Osteocyte (in vitro differentiated cells): ENCODE results near the gene SESN2. TPM values are rescaled to one million over a fixed set of nuclear protein-coding genes. Genes with fewer than 3 reads are reported as not detected.
A peak's percentile ranks its signal among the peaks of the same experiment; 100 is the strongest.
"Not testable (repeated sequence)": the region's sequence is repeated elsewhere in the genome, so short reads cannot be mapped to it uniquely, and the experiment has no call there.

ENCODE experiments used
- DNase-seq: peaks from one replicate; pipeline ENCODE4 v3.0.0; 2021; ENCODE audit warnings: mixed read lengths; ENCODE audit not compliant: unreplicated experiment; ENCODE audit errors: extremely low spot score
- H3K27ac Mint-ChIP-seq: one replicate; pipeline ENCODE4 v1.8.0; 2021; ENCODE audit warnings: mild to moderate bottlenecking, mixed read lengths; ENCODE audit not compliant: unreplicated experiment
- H3K27me3 Mint-ChIP-seq: one replicate; pipeline ENCODE4 v1.8.0; 2021; ENCODE audit warnings: mixed read lengths; ENCODE audit not compliant: unreplicated experiment
- H3K36me3 Mint-ChIP-seq: one replicate; pipeline ENCODE4 v1.8.0; 2021; ENCODE audit warnings: mixed read lengths; ENCODE audit not compliant: unreplicated experiment
- H3K4me1 Mint-ChIP-seq: one replicate; pipeline ENCODE4 v1.8.0; 2021; ENCODE audit warnings: mixed read lengths; ENCODE audit not compliant: unreplicated experiment
- H3K4me3 Mint-ChIP-seq: one replicate; pipeline ENCODE4 v1.8.0; 2021; ENCODE audit warnings: mild to moderate bottlenecking, moderate library complexity, mixed read lengths; ENCODE audit not compliant: unreplicated experiment
- H3K9me3 Mint-ChIP-seq: one replicate; pipeline ENCODE4 v1.8.0; 2021; ENCODE audit warnings: mixed read lengths; ENCODE audit not compliant: unreplicated experiment
- CTCF ChIP-seq: fragments of 200-600 bp; sonication (generic); IDR thresholded peaks from 2 replicates; pipeline ENCODE4 v1.5.0; 2021; ENCODE audit warnings: antibody characterized with exemption, mild to moderate bottlenecking, moderate library complexity
- total RNA-seq: library from RNA; stranded (reverse); gene quantifications from 2 replicates; pipeline ENCODE4 v1.2.1, GENCODE V29; 2021

Gene SESN2
- total RNA-seq, 1 donor from 2014 or later, result 32.1 TPM

DNA sequence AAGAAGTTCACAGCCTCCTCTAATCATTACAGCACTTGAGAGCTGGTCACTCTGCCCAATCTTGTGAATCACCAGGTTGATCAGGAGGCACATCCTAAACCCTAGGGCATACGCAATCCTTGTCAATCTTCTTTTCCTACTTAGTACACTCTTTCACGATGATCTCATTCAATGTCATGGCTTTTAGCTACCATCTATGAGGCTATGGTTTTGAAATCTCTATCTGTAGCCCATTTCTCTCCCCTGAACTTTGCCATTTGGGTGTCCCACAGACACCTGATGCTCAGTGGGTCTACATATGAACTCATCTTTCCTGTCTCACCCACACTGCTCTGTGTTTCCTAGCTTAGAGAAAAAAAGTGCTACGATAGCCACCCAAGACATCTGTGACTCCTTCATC lies 67.7 kb downstream of the SESN2 start:
- Mint-ChIP-seq H3K9me3 (no peaks in the 10 kb centered on the region), H3K4me1 (peaks cover 15% of the 10 kb centered on the region), H3K4me3 (no peak overlapping the region), H3K27me3 (no peaks in the 10 kb centered on the region), H3K27ac (no peak overlapping the region), H3K36me3 (no peaks in the 10 kb centered on the region)
- DNase-seq, result no peak
- no peak for TF ChIP-seq CTCF

DNA sequence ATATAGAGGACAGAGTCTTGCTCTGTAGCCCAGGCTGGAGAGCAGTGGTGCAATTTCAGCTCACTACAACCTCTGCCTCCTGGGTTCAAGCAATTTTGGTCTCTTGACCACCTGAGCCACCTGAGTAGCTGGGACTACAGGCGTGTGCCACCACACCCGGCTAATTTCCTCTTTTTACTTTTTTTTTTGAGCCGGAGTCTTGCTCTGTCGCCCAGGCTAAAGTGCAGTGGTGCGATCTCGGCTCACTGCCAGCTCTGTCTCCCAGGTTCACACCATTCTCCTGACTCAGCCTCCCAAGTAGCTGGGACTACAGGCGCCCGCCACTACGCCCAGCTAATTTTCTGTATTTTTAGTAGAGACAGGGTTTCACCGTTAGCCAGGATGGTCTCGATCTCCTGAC lies 68.1 kb downstream of the SESN2 start:
- DNase-seq, H3K36me3 Mint-ChIP-seq, H3K27ac Mint-ChIP-seq, H3K27me3 Mint-ChIP-seq, H3K9me3 Mint-ChIP-seq: not testable (repeated sequence)
- H3K4me1 Mint-ChIP-seq, result peaks cover 15% of the 10 kb centered on the region
- H3K4me3 Mint-ChIP-seq, result peak overlapping the region; percentile 22

GRCh38 chr1:28328228-28328648 lies 68.9 kb downstream of the SESN2 start:
- Mint-ChIP-seq H3K9me3 (no peaks in the 10 kb centered on the region), H3K27me3 (no peaks in the 10 kb centered on the region), H3K4me3 (peak overlapping the region; percentile 96), H3K4me1 (peaks cover 15% of the 10 kb centered on the region), H3K36me3 (peaks cover 11% of the 10 kb centered on the region), H3K27ac (peak overlapping the region; percentile 98)
- DNase-seq, result no peak
- no peak for TF ChIP-seq CTCF

- peaks cover 18% of the 10 kb centered on the region for H3K36me3 Mint-ChIP-seq
- H3K27ac Mint-ChIP-seq, result peak overlapping the region; percentile 98
- H3K4me3 Mint-ChIP-seq, result peak overlapping the region; percentile 96
- DNase-seq, result no peak
- H3K9me3 Mint-ChIP-seq, result no peaks in the 10 kb centered on the region
- peaks cover 15% of the 10 kb centered on the region for H3K4me1 Mint-ChIP-seq
- TF ChIP-seq CTCF, result no peak
- no peaks in the 10 kb centered on the region for H3K27me3 Mint-ChIP-seq
These were observed 70.3 kb downstream of the SESN2 start for GRCh38 chr1:28329395-28330153.

Other genes with a start within 250 kb of the SESN2 start
- gene EYA3, start 170.9 kb upstream of the SESN2 start, total RNA-seq, result 17.5 and 18.4 TPM in 2 replicates
- 0.08 TPM in 1 of 2 replicates, not detected in the other for gene PTAFR, start 82.8 kb upstream of the SESN2 start, total RNA-seq
- gene DNAJC8, start 26.5 kb upstream of the SESN2 start, total RNA-seq, result 92.2 and 93.0 TPM in 2 replicates
- gene ATP5IF1, start 23.4 kb upstream of the SESN2 start, total RNA-seq, result 112 and 113 TPM in 2 replicates
- gene MED18, start 69.5 kb downstream of the SESN2 start, total RNA-seq, result 13.8 and 16.5 TPM in 2 replicates
- 55.6 and 56.0 TPM in 2 replicates for gene PHACTR4, start 110.2 kb downstream of the SESN2 start, total RNA-seq
- 22.9 and 25.0 TPM in 2 replicates for gene RCC1, start 246.5 kb downstream of the SESN2 start, total RNA-seq